Mucosa of rectum (tissue), 2 donors: ENCODE results near the gene ZNF688.
"Not testable (repeated sequence)": the region's sequence is repeated elsewhere in the genome, so short reads cannot be mapped to it uniquely, and the experiment has no call there.

ENCODE experiments used
- H3K27ac ChIP-seq, 2 donors: one replicate each; pipeline ENCODE4 v1.7.0; 2013; ENCODE audit warnings: inconsistent platforms in 2 of 2, low read depth in 2 of 2, low read length in 2 of 2
- H3K27me3 ChIP-seq, 2 donors: one replicate each; pipeline ENCODE4 v1.7.0; 2013; ENCODE audit warnings: low read length in 2 of 2; ENCODE audit not compliant: control insufficient read depth in 2 of 2, insufficient read depth in 2 of 2
- H3K36me3 ChIP-seq, 2 donors: one replicate each; pipeline ENCODE4 v1.7.0; 2013; ENCODE audit warnings: low read length in 2 of 2; ENCODE audit not compliant: control insufficient read depth in 2 of 2, insufficient read depth in 2 of 2
- H3K4me1 ChIP-seq, 2 donors: one replicate each; pipeline ENCODE4 v1.7.0; 2013; ENCODE audit warnings: low read length in 2 of 2, mild to moderate bottlenecking in 1 of 2; ENCODE audit not compliant: control insufficient read depth in 2 of 2, insufficient read depth in 2 of 2
- H3K4me3 ChIP-seq, 2 donors: one replicate each; pipeline ENCODE4 v1.7.0; 2013; ENCODE audit warnings: low read length in 2 of 2
- H3K9ac ChIP-seq, 2 donors: one replicate each; pipeline ENCODE4 v1.7.0; 2013; ENCODE audit warnings: low read length in 2 of 2, low read depth in 1 of 2, mild to moderate bottlenecking in 1 of 2
- H3K9me3 ChIP-seq, 2 donors: one replicate each; pipeline ENCODE4 v1.7.0; 2013; ENCODE audit warnings: low read length in 2 of 2; ENCODE audit not compliant: control insufficient read depth in 2 of 2
- donor health status: healthy.
- donor health status: Normal muscosa, but diverticular disease.

Gene ZNF688

GRCh38 chr16:30526137-30526822 is 45.2 kb downstream of the ZNF688 start, which contains the start of gene ZNF768:
ZNF768 (minus strand) TSS chr16:30526566; CDS start chr16:30526413, 153 bp downstream.
- H3K36me3 ChIP-seq: peaks cover 5 to 10% of the 10 kb centered on the region in 2 donors
- H3K4me1 ChIP-seq: peaks cover 17 to 28% of the 10 kb centered on the region in 2 donors
- no peaks in the 10 kb centered on the region for H3K27me3 ChIP-seq
- peak within 1 kb of the TSS; percentile 98 for H3K27ac ChIP-seq
- H3K9me3 ChIP-seq: no peaks in the 10 kb centered on the region
- H3K4me3 ChIP-seq: peak within 1 kb of the TSS; percentile 80 to 91
- peak within 1 kb of the TSS; percentile 84 to 96 for H3K9ac ChIP-seq

GRCh38 chr16:30525844-30526136 is 45.7 kb downstream of the ZNF688 start:
- H3K36me3 ChIP-seq: peaks cover 5 to 6% of the 10 kb centered on the region in 2 donors
- H3K9ac ChIP-seq: peak overlapping the region; percentile 54 to 96
- no peaks in the 10 kb centered on the region for H3K9me3 ChIP-seq
- H3K4me3 ChIP-seq: peak overlapping the region; percentile 72 to 78
- peak overlapping the region; percentile 98 for H3K27ac ChIP-seq
- peaks cover 17 to 25% of the 10 kb centered on the region in 2 donors for H3K4me1 ChIP-seq
- no peaks in the 10 kb centered on the region for H3K27me3 ChIP-seq

GRCh38 chr16:30524575-30525568 is 46.6 kb downstream of the ZNF688 start:
- Histone ChIP-seq H3K27ac (no peak overlapping the region), H3K36me3 (peaks cover 5 to 8% of the 10 kb centered on the region in 2 donors), H3K4me3 (no peak overlapping the region), H3K9ac (no peak overlapping the region), H3K9me3 (no peaks in the 10 kb centered on the region), H3K4me1 (peaks cover 17 to 20% of the 10 kb centered on the region in 2 donors), H3K27me3 (no peaks in the 10 kb centered on the region)

- Histone ChIP-seq H3K27ac (no peak overlapping the region), H3K4me3 (no peak overlapping the region)
Measured at GRCh38 chr16:30523768-30524574, 47.5 kb downstream of the ZNF688 start.

GRCh38 chr16:30522702-30523463 is 48.6 kb downstream of the ZNF688 start:
- not testable (repeated sequence) for H3K9ac ChIP-seq, H3K4me3 ChIP-seq, H3K27me3 ChIP-seq, H3K9me3 ChIP-seq, H3K36me3 ChIP-seq
- peaks cover 13 to 14% of the 10 kb centered on the region in 2 donors for H3K4me1 ChIP-seq
- H3K27ac ChIP-seq: peak overlapping the region; percentile 57 to 67

More at GRCh38 chr16:30523768-30524574, 47.5 kb downstream of the ZNF688 start:
- Histone ChIP-seq H3K9me3 (no peaks in the 10 kb centered on the region), H3K9ac (no peak overlapping the region), H3K4me1 (peaks cover 17 to 20% of the 10 kb centered on the region in 2 donors), H3K36me3 (peaks cover 5 to 8% of the 10 kb centered on the region in 2 donors), H3K27me3 (no peaks in the 10 kb centered on the region)

GRCh38 chr16:30521873-30522641 is 49.5 kb downstream of the ZNF688 start:
- peak overlapping the region; percentile 57 to 67 for H3K27ac ChIP-seq
- H3K36me3 ChIP-seq: peaks cover 5 to 11% of the 10 kb centered on the region in 2 donors
- no peaks in the 10 kb centered on the region for H3K9me3 ChIP-seq
- no peaks in the 10 kb centered on the region for H3K27me3 ChIP-seq
- peaks cover 7 to 9% of the 10 kb centered on the region in 2 donors for H3K4me1 ChIP-seq
- H3K9ac ChIP-seq: peak overlapping the region in 1 of 2 donors; percentile 20
- no peak overlapping the region for H3K4me3 ChIP-seq

- Histone ChIP-seq H3K9ac (no peak overlapping the region), H3K27me3 (no peaks in the 10 kb centered on the region)
Measured at GRCh38 chr16:30521476-30521872, 50.0 kb downstream of the ZNF688 start.

More at GRCh38 chr16:30521476-30521872, 50.0 kb downstream of the ZNF688 start:
- peaks cover 7 to 9% of the 10 kb centered on the region in 2 donors for H3K4me1 ChIP-seq
- H3K9me3 ChIP-seq: no peaks in the 10 kb centered on the region
- H3K27ac ChIP-seq: no peak overlapping the region
- H3K4me3 ChIP-seq: no peak overlapping the region
- H3K36me3 ChIP-seq: peaks cover 5 to 15% of the 10 kb centered on the region in 2 donors
